Measurements from ENCODE around the gene IRX4. TPM values are rescaled to one million over a fixed set of nuclear protein-coding genes. Genes with fewer than 3 reads are reported as not detected.

IRX4 gene
- total RNA-seq, 1 donor from 2014 or later = 0.72 TPM

- H3K4me1 Mint-ChIP-seq (ENCODE audit: unreplicated experiment) = peaks cover 10% of the 10 kb centered on the region
- H3K36me3 Mint-ChIP-seq (ENCODE audit: low read depth, unreplicated experiment) = no peaks in the 10 kb centered on the region
- no peak for TF ChIP-seq CTCF (IDR thresholded peaks at IDR 0.05; ENCODE audit: unreplicated experiment)
- no peak overlapping the region for H3K4me3 Mint-ChIP-seq (ENCODE audit: unreplicated experiment)
- no peaks in the 10 kb centered on the region for H3K9me3 Mint-ChIP-seq (ENCODE audit: unreplicated experiment)
- no peak for DNase-seq (ENCODE audit: low spot score)
- H3K27ac Mint-ChIP-seq (ENCODE audit: unreplicated experiment) = no peak overlapping the region
- no peaks in the 10 kb centered on the region for H3K27me3 Mint-ChIP-seq (ENCODE audit: unreplicated experiment)
Observed at GRCh38 chr5:1831257-1831656, 51.5 kb downstream of the IRX4 start.

- no peak for DNase-seq (ENCODE audit: low spot score)
- H3K36me3 Mint-ChIP-seq (ENCODE audit: low read depth, unreplicated experiment) = no peaks in the 10 kb centered on the region
- no peak overlapping the region for H3K27ac Mint-ChIP-seq (ENCODE audit: unreplicated experiment)
- TF ChIP-seq CTCF (IDR thresholded peaks at IDR 0.05; ENCODE audit: unreplicated experiment) = no peak
- peaks cover 10% of the 10 kb centered on the region for H3K4me1 Mint-ChIP-seq (ENCODE audit: unreplicated experiment)
- H3K9me3 Mint-ChIP-seq (ENCODE audit: unreplicated experiment) = no peaks in the 10 kb centered on the region
- H3K4me3 Mint-ChIP-seq (ENCODE audit: unreplicated experiment) = no peak overlapping the region
- peaks cover under 1% of the 10 kb centered on the region for H3K27me3 Mint-ChIP-seq (ENCODE audit: unreplicated experiment)
Observed at GRCh38 chr5:1830571-1831228, 52.0 kb downstream of the IRX4 start.

- no peak for TF ChIP-seq CTCF (IDR thresholded peaks at IDR 0.05; ENCODE audit: unreplicated experiment)
- Mint-ChIP-seq H3K27me3 (ENCODE audit: unreplicated experiment) (peaks cover 1% of the 10 kb centered on the region), H3K4me3 (ENCODE audit: unreplicated experiment) (no peak overlapping the region), H3K36me3 (ENCODE audit: low read depth, unreplicated experiment) (no peaks in the 10 kb centered on the region), H3K4me1 (ENCODE audit: unreplicated experiment) (peaks cover 7% of the 10 kb centered on the region), H3K9me3 (ENCODE audit: unreplicated experiment) (no peaks in the 10 kb centered on the region), H3K27ac (ENCODE audit: unreplicated experiment) (no peak overlapping the region)
- DNase-seq (ENCODE audit: low spot score) = no peak
Observed at GRCh38 chr5:1827886-1828397, 54.8 kb downstream of the IRX4 start.

Other genes with a start within 250 kb of the IRX4 start
- 32.5 TPM for gene MRPL36, start 83.1 kb downstream of the IRX4 start, total RNA-seq (ENCODE audit: unreplicated experiment)
- 31.0 TPM for gene NDUFS6, start 81.5 kb downstream of the IRX4 start, total RNA-seq (ENCODE audit: unreplicated experiment)

All from endothelial cell (in vitro differentiated cells).